Effector memory CD8-positive, alpha-beta T cell (primary cell): ENCODE measurements around the gene NUDT21.
A peak's percentile ranks its signal among the peaks of the same experiment; 100 is the strongest.
"Not testable (repeated sequence)": the region's sequence is repeated elsewhere in the genome, so short reads cannot be mapped to it uniquely, and the experiment has no call there.

Experiments used
- ATAC-seq: fragments of 150-1000 bp; cut with Tn5 transposase; replicated peaks from 2 replicates; pipeline ENCODE4 v1.10.0; 2021; ENCODE audit warnings: mild to moderate bottlenecking, moderate library complexity
- DNase-seq, 3 experiments: peaks; one replicate each; pipeline ENCODE4 v3.0.0; 2021
- H3K27ac Mint-ChIP-seq, 2 donors: one replicate each; pipeline ENCODE4 v1.8.0; 2022; ENCODE audit warnings: mild to moderate bottlenecking in 2 of 2, mixed read lengths in 2 of 2, moderate library complexity in 2 of 2
- H3K27me3 Mint-ChIP-seq, 2 donors: one replicate each; pipeline ENCODE4 v1.8.0; 2022; ENCODE audit warnings: mixed read lengths in 2 of 2
- H3K36me3 Mint-ChIP-seq: one replicate; pipeline ENCODE4 v1.8.0; 2022; ENCODE audit warnings: mild to moderate bottlenecking, moderate library complexity, mixed read lengths; ENCODE audit not compliant: insufficient read depth
- H3K4me1 Mint-ChIP-seq, 2 donors: one replicate each; pipeline ENCODE4 v1.8.0; 2022; ENCODE audit warnings: low read depth in 2 of 2, mixed read lengths in 2 of 2
- H3K4me3 Mint-ChIP-seq, 2 donors: one replicate each; pipeline ENCODE4 v1.8.0; 2022; ENCODE audit warnings: mild to moderate bottlenecking in 2 of 2, mixed read lengths in 2 of 2, moderate library complexity in 2 of 2
- H3K9me3 Mint-ChIP-seq, 2 donors: one replicate each; pipeline ENCODE4 v1.8.0; 2022; ENCODE audit warnings: mixed read lengths in 2 of 2
- total RNA-seq, 9 experiments: gene quantifications; one replicate each; lab custom pipeline; 2026; lab: John Stamatoyannopoulos, UW

NUDT21 gene
- total RNA-seq: 11.0 to 79.0 (median 38.5) reads per million in 9 experiments

GRCh38 chr16:56450986-56451752 lies at the start of gene NUDT21, which contains the start of gene OGFOD1:
Gene NUDT21 (minus strand): TSS chr16:56451332. CDS start chr16:56451202, 130 bp downstream.
Gene OGFOD1 (plus strand): TSS chr16:56451554. CDS start chr16:56451613, 59 bp downstream.
- no peaks in the 10 kb centered on the region for H3K27me3 Mint-ChIP-seq
- H3K36me3 Mint-ChIP-seq: peaks cover 44% of the 10 kb centered on the region
- H3K27ac Mint-ChIP-seq: peak within 1 kb of the TSS; percentile 88 to 98
- peaks cover 38 to 59% of the 10 kb centered on the region in 2 donors for H3K4me1 Mint-ChIP-seq
- ATAC-seq (peak; percentile 95), DNase-seq (peak; percentile 86 to 88 (median 87))
- no peaks in the 10 kb centered on the region for H3K9me3 Mint-ChIP-seq
- H3K4me3 Mint-ChIP-seq: peak within 1 kb of the TSS; percentile 84 to 93

- DNase-seq: no peak
- no peaks in the 10 kb centered on the region for H3K9me3 Mint-ChIP-seq
- H3K36me3 Mint-ChIP-seq: peaks cover 48% of the 10 kb centered on the region
- no peaks in the 10 kb centered on the region for H3K27me3 Mint-ChIP-seq
- no peak for ATAC-seq
- H3K4me3 Mint-ChIP-seq: no peak overlapping the region
- H3K27ac Mint-ChIP-seq: no peak overlapping the region
- H3K4me1 Mint-ChIP-seq: no peaks in the 10 kb centered on the region
Measured at GRCh38 chr16:56493815-56494214, 42.7 kb upstream of the NUDT21 start.

DNA sequence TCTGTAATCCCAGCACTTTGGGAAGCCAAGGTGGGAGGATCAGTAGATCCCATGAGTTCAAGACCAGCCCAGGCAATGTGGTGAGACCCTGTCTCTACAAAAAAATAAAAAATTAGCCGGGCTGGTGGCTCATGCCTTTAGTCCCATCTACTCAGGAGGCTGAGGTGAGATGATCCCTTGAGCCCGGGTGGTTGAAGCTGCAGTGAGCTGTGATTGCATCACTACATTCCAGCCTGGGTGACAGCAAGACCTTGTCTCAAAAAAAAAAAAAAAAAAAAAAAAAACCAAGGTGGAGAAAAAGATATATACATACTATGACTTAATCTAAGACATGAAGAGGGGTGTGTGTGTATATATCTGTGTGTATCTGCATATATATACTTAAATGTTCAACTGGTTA lies 42.0 kb upstream of the NUDT21 start:
- Mint-ChIP-seq H3K9me3 (no peaks in the 10 kb centered on the region), H3K36me3 (peaks cover 42% of the 10 kb centered on the region)

GRCh38 chr16:56491657-56492261 lies 40.6 kb upstream of the NUDT21 start:
- no peaks in the 10 kb centered on the region for H3K27me3 Mint-ChIP-seq
- H3K9me3 Mint-ChIP-seq: no peaks in the 10 kb centered on the region
- DNase-seq (no peak), ATAC-seq (no peak)
- peak overlapping the region in 1 of 2 donors; percentile 4 for H3K27ac Mint-ChIP-seq
- no peak overlapping the region for H3K4me3 Mint-ChIP-seq
- H3K36me3 Mint-ChIP-seq: peaks cover 31% of the 10 kb centered on the region
- H3K4me1 Mint-ChIP-seq: peaks cover 0 to 5% of the 10 kb centered on the region in 2 donors

More for the DNA sequence above, 42.0 kb upstream of the NUDT21 start:
- ATAC-seq: no peak
- Mint-ChIP-seq H3K27me3 (no peaks in the 10 kb centered on the region), H3K27ac (no peak overlapping the region), H3K4me1 (peaks cover 0 to 2% of the 10 kb centered on the region in 2 donors), H3K4me3 (no peak overlapping the region)
- DNase-seq: no peak

- peaks cover 21% of the 10 kb centered on the region for H3K36me3 Mint-ChIP-seq
- not testable (repeated sequence) for ATAC-seq, H3K4me1 Mint-ChIP-seq, H3K27ac Mint-ChIP-seq, H3K9me3 Mint-ChIP-seq, DNase-seq, H3K4me3 Mint-ChIP-seq, H3K27me3 Mint-ChIP-seq
Measured at GRCh38 chr16:56488868-56489267, 37.7 kb upstream of the NUDT21 start.

GRCh38 chr16:56488035-56488434 lies 36.9 kb upstream of the NUDT21 start:
- Mint-ChIP-seq H3K4me1 (peaks cover 0 to 5% of the 10 kb centered on the region in 2 donors), H3K36me3 (peaks cover 25% of the 10 kb centered on the region), H3K4me3 (no peak overlapping the region), H3K27ac (no peak overlapping the region), H3K9me3 (no peaks in the 10 kb centered on the region), H3K27me3 (no peaks in the 10 kb centered on the region)
- DNase-seq: no peak
- no peak for ATAC-seq

GRCh38 chr16:56483394-56483793 lies 32.3 kb upstream of the NUDT21 start:
- Mint-ChIP-seq H3K4me3 (no peak overlapping the region), H3K27ac (no peak overlapping the region)

GRCh38 chr16:56482683-56483236 lies 31.6 kb upstream of the NUDT21 start:
- Mint-ChIP-seq H3K27me3 (no peaks in the 10 kb centered on the region), H3K27ac (no peak overlapping the region), H3K36me3 (peaks cover 43% of the 10 kb centered on the region), H3K9me3 (no peaks in the 10 kb centered on the region), H3K4me3 (no peak overlapping the region), H3K4me1 (peaks cover 0 to 3% of the 10 kb centered on the region in 2 donors)
- ATAC-seq (no peak), DNase-seq (no peak)

More at GRCh38 chr16:56483394-56483793, 32.3 kb upstream of the NUDT21 start:
- DNase-seq: no peak
- Mint-ChIP-seq H3K4me1 (peaks cover 3 to 5% of the 10 kb centered on the region in 2 donors), H3K27me3 (no peaks in the 10 kb centered on the region), H3K36me3 (peaks cover 37% of the 10 kb centered on the region), H3K9me3 (no peaks in the 10 kb centered on the region)
- no peak for ATAC-seq

DNA sequence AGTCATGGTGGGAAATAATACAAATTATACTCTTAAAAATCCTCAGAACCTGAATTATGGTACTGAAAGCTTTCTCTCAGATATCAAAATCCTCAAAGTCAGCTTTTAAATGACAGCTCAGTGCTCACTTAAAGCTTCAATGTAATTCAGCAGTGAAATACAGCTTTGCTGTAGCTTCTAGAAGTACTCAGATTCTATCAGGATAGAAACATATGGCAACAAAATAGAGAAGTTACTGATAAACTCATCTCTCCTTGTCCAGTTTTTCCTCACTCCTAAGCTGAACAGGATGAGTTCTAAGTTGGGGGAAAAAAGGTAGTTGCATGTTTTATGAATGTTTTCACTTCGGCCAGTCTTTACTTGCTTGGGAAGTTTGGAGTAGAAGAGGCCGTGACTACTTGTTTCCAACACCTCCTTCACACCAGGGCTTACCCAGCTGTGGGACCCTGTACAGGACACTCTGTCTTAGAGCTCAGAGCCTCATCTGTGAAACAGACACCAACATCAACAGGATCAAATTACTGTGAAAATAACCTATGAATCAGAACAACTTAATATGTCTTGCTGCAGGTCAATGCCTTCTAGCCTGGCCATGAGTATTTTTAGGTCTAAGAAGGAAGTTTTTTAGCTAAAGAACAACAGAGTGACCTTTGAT lies 30.5 kb upstream of the NUDT21 start:
- Mint-ChIP-seq H3K9me3 (no peaks in the 10 kb centered on the region), H3K4me1 (peaks cover 0 to 3% of the 10 kb centered on the region in 2 donors), H3K27ac (peak overlapping the region; percentile 70 to 90), H3K27me3 (no peaks in the 10 kb centered on the region), H3K4me3 (no peak overlapping the region), H3K36me3 (peaks cover 55% of the 10 kb centered on the region)
- ATAC-seq: no peak
- DNase-seq: no peak

GRCh38 chr16:56480776-56481467 lies 29.8 kb upstream of the NUDT21 start:
- Mint-ChIP-seq H3K27ac (peak overlapping the region; percentile 70 to 90), H3K4me1 (peaks cover 0 to 3% of the 10 kb centered on the region in 2 donors), H3K9me3 (no peaks in the 10 kb centered on the region), H3K4me3 (no peak overlapping the region), H3K27me3 (no peaks in the 10 kb centered on the region), H3K36me3 (peaks cover 62% of the 10 kb centered on the region)
- DNase-seq (no peak), ATAC-seq (no peak)

GRCh38 chr16:56479469-56479868 lies 28.3 kb upstream of the NUDT21 start:
- peak overlapping the region; percentile 52 to 77 for H3K27ac Mint-ChIP-seq
- no peak overlapping the region for H3K4me3 Mint-ChIP-seq
- DNase-seq (no peak), ATAC-seq (no peak)
- no peaks in the 10 kb centered on the region for H3K27me3 Mint-ChIP-seq
- peaks cover 68% of the 10 kb centered on the region for H3K36me3 Mint-ChIP-seq
- peaks cover 0 to 3% of the 10 kb centered on the region in 2 donors for H3K4me1 Mint-ChIP-seq
- H3K9me3 Mint-ChIP-seq: no peaks in the 10 kb centered on the region

- no peak overlapping the region for H3K4me3 Mint-ChIP-seq
- no peak for ATAC-seq
Measured at GRCh38 chr16:56478281-56479049, 27.3 kb upstream of the NUDT21 start.

More at GRCh38 chr16:56478281-56479049, 27.3 kb upstream of the NUDT21 start:
- H3K27me3 Mint-ChIP-seq: no peaks in the 10 kb centered on the region
- peak overlapping the region in 1 of 2 donors; percentile 52 for H3K27ac Mint-ChIP-seq
- DNase-seq: no peak
- H3K4me1 Mint-ChIP-seq: peaks cover 0 to 3% of the 10 kb centered on the region in 2 donors
- H3K36me3 Mint-ChIP-seq: peaks cover 69% of the 10 kb centered on the region
- H3K9me3 Mint-ChIP-seq: no peaks in the 10 kb centered on the region
